Measurements from ENCODE around the gene LMX1A. TPM values are rescaled to one million over a fixed set of nuclear protein-coding genes. Genes with fewer than 3 reads are reported as not detected.

The LMX1A gene
- total and polyA plus RNA-seq, 9 of the 15 experiments (the other 6 are each of a cell fraction or from before 2014, with no cell fraction given), result not detected

- BruUV-seq (replicated peaks), result no TSS peak
- Histone ChIP-seq H3K4me3 (no peak overlapping the region), H3K9me3 (replicated peaks; ENCODE audit: control insufficient read depth, insufficient read depth, low read depth, low read length) (no peaks in the 10 kb centered on the region), H3K36me3 (ENCODE audit: control insufficient read depth, insufficient read depth, low read length) (no peaks in the 10 kb centered on the region), H3K79me2 (ENCODE audit: control insufficient read depth, insufficient read depth, low read length) (no peaks in the 10 kb centered on the region), H4K20me1 (replicated peaks; ENCODE audit: control insufficient read depth, insufficient read depth, low read length) (peaks cover under 1% of the 10 kb centered on the region; the same call in 1 of the 2 replicates), H3K9me1 (ENCODE audit: control insufficient read depth, insufficient read depth, low read length) (peaks cover under 1% of the 10 kb centered on the region), H3K27me3 (ENCODE audit: control insufficient read depth in 2 of 2, insufficient read depth in 2 of 2, low read length in 2 of 2) (peaks cover 3 to 7% of the 10 kb centered on the region in 2 experiments; a peak in 4 of 5 replicates), H3K4me1 (replicated peaks in 1 of 2; ENCODE audit: control insufficient read depth in 2 of 2, insufficient read depth in 2 of 2, low read length in 2 of 2) (peaks cover under 1 to 2% of the 10 kb centered on the region in 2 experiments; a peak in 1 of 5 replicates), H3K27ac (ENCODE audit: extremely low read depth, low read depth, low read length) (no peak overlapping the region), H2AFZ (ENCODE audit: low read depth, low read length) (no peak overlapping the region), H3K4me2 (ENCODE audit: insufficient read depth, low read length) (no peak overlapping the region), H3K9ac (ENCODE audit: insufficient read depth in 1 of 2, low read depth in 2 of 2, low read length in 2 of 2) (no peak overlapping the region)
- ATAC-seq (no peak), FAIRE-seq (no peak), DNase-seq (ENCODE audit: extremely low read depth in 1 of 4, low spot score in 3 of 4) (no peak)
- TF ChIP-seq ETV1 (tag; conservative IDR thresholded peaks at IDR 0.05; ENCODE audit: low read depth), result no peak
- no peak for TF ChIP-seq SAP30 (IDR thresholded peaks at IDR 0.05; ENCODE audit: borderline replicate concordance, insufficient read depth, low read depth, low read length, poor library complexity, severe bottlenecking)
- no peak for TF ChIP-seq HDAC3 (IDR thresholded peaks at IDR 0.05; ENCODE audit: borderline replicate concordance, partially characterized antibody)
- TF ChIP-seq STAG1 (CRISPR knock-in tag; IDR thresholded peaks at IDR 0.05; ENCODE audit: borderline replicate concordance), result no peak
- TF ChIP-seq NR2C1 (IDR thresholded peaks at IDR 0.05), result no peak
- TF ChIP-seq NR2C1 (tag; IDR thresholded peaks at IDR 0.05), result no peak
- no peak for TF ChIP-seq ZNF830 (CRISPR knock-in tag; IDR thresholded peaks at IDR 0.05)
- POLR2A ChIA-PET, result no interaction called here
- intact Hi-C loops (cut with micrococcal nuclease) (no loop called here), in situ Hi-C loops (cut with MboI) (no loop called here)
- WGBS (ENCODE audit: insufficient coverage, low coverage, missing lambda C conversion rate), result 0% methylated on average over 2 of the region's 2 CpGs
- CTCF ChIA-PET (ENCODE audit: low intra/inter-chr PET ratio), result no interaction called here
These were observed 31.4 kb upstream of the LMX1A start for GRCh38 chr1:165387961-165388360.
